Body of pancreas (tissue), 4 donors: ENCODE results near the gene WDR38.

ENCODE experiments used
- POLR2A ChIP-seq, 3 donors: fragments of 450-650 bp; IDR thresholded peaks; one replicate each; pipeline ENCODE4 v1.6.1; 2016; ENCODE audit warnings: antibody characterized with exemption in 3 of 3, mild to moderate bottlenecking in 2 of 3
- TF ChIP-seq, protein P1 (sequence below), 7 experiments: fragments of 450-650 bp in 4 of 7; fragments of 200-600 bp in 3 of 7; sonication (generic) in 3 of 7; IDR thresholded peaks; one replicate each; pipeline ENCODE4 v1.5.1; 2016 to 2019; ENCODE audit warnings: antibody characterized with exemption in 7 of 7

DNA sequence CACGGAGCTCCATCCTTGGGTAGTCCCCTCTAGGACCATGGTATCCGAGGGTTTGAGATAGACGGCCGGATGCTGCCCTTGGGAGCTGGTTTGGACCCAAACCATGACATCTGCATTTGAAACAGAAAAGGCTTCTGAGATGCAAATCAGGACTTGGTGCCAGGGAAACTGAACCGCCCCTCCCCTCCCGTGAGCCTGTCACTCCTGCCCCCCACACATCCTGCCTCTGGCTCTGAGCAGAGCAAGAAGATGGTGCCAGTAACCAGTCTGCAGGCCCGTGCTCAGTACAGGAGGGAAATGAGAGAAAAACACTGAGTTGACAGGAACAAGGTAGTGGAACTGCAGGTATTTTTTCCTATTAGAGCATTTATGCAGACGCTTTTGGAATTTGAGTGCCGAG lies 27.2 kb downstream of the WDR38 start:
- TF ChIP-seq POLR2A (IDR thresholded peaks at IDR 0.05): no peak
- TF ChIP-seq, protein P1, sequence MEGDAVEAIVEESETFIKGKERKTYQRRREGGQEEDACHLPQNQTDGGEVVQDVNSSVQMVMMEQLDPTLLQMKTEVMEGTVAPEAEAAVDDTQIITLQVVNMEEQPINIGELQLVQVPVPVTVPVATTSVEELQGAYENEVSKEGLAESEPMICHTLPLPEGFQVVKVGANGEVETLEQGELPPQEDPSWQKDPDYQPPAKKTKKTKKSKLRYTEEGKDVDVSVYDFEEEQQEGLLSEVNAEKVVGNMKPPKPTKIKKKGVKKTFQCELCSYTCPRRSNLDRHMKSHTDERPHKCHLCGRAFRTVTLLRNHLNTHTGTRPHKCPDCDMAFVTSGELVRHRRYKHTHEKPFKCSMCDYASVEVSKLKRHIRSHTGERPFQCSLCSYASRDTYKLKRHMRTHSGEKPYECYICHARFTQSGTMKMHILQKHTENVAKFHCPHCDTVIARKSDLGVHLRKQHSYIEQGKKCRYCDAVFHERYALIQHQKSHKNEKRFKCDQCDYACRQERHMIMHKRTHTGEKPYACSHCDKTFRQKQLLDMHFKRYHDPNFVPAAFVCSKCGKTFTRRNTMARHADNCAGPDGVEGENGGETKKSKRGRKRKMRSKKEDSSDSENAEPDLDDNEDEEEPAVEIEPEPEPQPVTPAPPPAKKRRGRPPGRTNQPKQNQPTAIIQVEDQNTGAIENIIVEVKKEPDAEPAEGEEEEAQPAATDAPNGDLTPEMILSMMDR (IDR thresholded peaks at IDR 0.05): no peak
